Uterus (tissue), 2 donors: ENCODE data around the gene JAK1.

Source experiments
- POLR2A ChIP-seq, 2 donors: fragments of 450-650 bp; IDR thresholded peaks; one replicate each; pipeline ENCODE4 v1.6.1; 2016; ENCODE audit warnings: antibody characterized with exemption in 2 of 2, mild to moderate bottlenecking in 1 of 2, moderate library complexity in 1 of 2
- TF ChIP-seq, protein P1 (sequence below), 4 experiments: fragments of 200-600 bp in 2 of 4; fragments of 450-650 bp in 2 of 4; sonication (generic) in 2 of 4; IDR thresholded peaks; one replicate each; pipeline ENCODE4 v1.5.1; 2016 to 2019; ENCODE audit warnings: antibody characterized with exemption in 4 of 4, mild to moderate bottlenecking in 2 of 4, moderate library complexity in 1 of 4

DNA sequence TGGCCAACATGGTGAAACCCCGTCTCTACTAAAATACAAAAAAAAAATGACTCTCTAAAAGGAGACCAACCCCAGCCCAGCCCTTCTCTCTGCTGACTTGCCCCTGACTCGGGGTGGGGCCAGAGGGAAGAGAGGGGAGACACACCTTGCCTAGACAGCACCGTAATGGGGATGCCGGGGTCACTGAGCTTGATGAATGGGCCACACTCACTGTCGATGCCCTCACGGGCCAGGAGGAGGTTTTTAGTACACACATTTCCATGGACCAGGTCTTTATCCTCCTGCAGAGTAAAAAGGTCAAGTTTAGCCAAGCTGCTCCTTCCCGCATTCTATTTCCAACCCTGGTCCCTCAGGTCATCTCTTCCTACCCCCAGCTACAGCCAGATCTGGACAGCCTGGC, 121.7 kb downstream of the JAK1 start:
- no peak for TF ChIP-seq POLR2A (IDR thresholded peaks at IDR 0.05)
- TF ChIP-seq, protein P1, sequence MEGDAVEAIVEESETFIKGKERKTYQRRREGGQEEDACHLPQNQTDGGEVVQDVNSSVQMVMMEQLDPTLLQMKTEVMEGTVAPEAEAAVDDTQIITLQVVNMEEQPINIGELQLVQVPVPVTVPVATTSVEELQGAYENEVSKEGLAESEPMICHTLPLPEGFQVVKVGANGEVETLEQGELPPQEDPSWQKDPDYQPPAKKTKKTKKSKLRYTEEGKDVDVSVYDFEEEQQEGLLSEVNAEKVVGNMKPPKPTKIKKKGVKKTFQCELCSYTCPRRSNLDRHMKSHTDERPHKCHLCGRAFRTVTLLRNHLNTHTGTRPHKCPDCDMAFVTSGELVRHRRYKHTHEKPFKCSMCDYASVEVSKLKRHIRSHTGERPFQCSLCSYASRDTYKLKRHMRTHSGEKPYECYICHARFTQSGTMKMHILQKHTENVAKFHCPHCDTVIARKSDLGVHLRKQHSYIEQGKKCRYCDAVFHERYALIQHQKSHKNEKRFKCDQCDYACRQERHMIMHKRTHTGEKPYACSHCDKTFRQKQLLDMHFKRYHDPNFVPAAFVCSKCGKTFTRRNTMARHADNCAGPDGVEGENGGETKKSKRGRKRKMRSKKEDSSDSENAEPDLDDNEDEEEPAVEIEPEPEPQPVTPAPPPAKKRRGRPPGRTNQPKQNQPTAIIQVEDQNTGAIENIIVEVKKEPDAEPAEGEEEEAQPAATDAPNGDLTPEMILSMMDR (IDR thresholded peaks at IDR 0.05): no peak
